ENCODE data around the gene KDM2B.

Gene KDM2B

GRCh38 chr12:121514184-121514742 lies 66.6 kb downstream of the KDM2B start:
- Mint-ChIP-seq H3K4me3 (no peak overlapping the region), H3K36me3 (peaks cover 2% of the 10 kb centered on the region), H3K27me3 (no peaks in the 10 kb centered on the region), H3K4me1 (ENCODE audit: low read depth) (peaks cover 13% of the 10 kb centered on the region), H3K27ac (peak overlapping the region; percentile 73), H3K9me3 (ENCODE audit: low read depth) (no peaks in the 10 kb centered on the region)

GRCh38 chr12:121513464-121514183 lies 67.2 kb downstream of the KDM2B start:
- no peak overlapping the region for H3K4me3 Mint-ChIP-seq
- H3K9me3 Mint-ChIP-seq (ENCODE audit: low read depth), result no peaks in the 10 kb centered on the region
- H3K36me3 Mint-ChIP-seq, result peaks cover 2% of the 10 kb centered on the region
- peak overlapping the region; percentile 73 for H3K27ac Mint-ChIP-seq
- peaks cover 13% of the 10 kb centered on the region for H3K4me1 Mint-ChIP-seq (ENCODE audit: low read depth)
- H3K27me3 Mint-ChIP-seq, result no peaks in the 10 kb centered on the region

DNA sequence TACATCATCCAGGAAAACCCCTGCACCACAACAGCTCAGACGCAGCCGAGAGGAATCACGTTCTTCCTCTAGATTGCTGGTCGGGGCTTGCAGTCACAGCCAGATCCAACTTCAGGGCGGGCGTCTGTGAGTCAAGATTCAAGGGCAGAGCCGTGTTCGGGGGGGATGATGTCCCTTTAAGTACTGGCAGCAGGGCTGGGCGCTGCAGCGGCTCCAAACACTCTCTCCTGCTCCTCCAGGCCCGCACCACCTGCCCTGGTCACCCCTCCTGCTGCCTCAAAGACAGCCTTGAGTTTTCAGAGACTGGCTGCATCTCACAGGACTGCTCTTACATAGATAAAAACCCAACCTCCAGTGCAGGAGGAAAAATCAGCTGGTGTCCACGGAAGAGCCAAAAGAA lies 68.3 kb downstream of the KDM2B start:
- Mint-ChIP-seq H3K9me3 (ENCODE audit: low read depth) (no peaks in the 10 kb centered on the region), H3K27me3 (no peaks in the 10 kb centered on the region), H3K4me3 (no peak overlapping the region), H3K36me3 (peaks cover 2% of the 10 kb centered on the region), H3K27ac (no peak overlapping the region), H3K4me1 (ENCODE audit: low read depth) (peaks cover 13% of the 10 kb centered on the region)

GRCh38 chr12:121511916-121512315 lies 68.9 kb downstream of the KDM2B start:
- no peaks in the 10 kb centered on the region for H3K27me3 Mint-ChIP-seq
- peaks cover 2% of the 10 kb centered on the region for H3K36me3 Mint-ChIP-seq
- H3K4me1 Mint-ChIP-seq (ENCODE audit: low read depth), result peaks cover 13% of the 10 kb centered on the region
- no peak overlapping the region for H3K27ac Mint-ChIP-seq
- H3K4me3 Mint-ChIP-seq, result no peak overlapping the region
- no peaks in the 10 kb centered on the region for H3K9me3 Mint-ChIP-seq (ENCODE audit: low read depth)

DNA sequence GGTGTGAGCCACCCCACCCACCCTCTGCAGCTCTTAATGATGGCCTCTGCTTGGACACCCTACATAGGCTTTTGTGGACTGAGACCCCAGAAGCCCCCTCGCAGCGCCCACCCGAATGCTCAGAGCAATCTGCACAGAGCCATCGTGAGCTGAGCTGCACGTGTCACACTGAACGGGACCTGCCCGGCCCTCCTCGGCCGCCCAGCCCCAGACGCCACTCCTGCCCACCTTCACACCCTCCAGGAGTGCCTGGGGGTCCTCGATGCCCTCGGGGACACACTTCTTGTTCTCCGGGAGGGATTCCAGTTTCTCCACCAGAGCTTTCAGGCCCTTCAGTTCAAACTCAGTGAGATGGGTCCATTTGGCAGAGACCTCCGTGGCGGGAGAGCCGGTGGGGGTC lies 71.5 kb downstream of the KDM2B start:
- H3K36me3 Mint-ChIP-seq, result peaks cover 2% of the 10 kb centered on the region
- no peaks in the 10 kb centered on the region for H3K9me3 Mint-ChIP-seq (ENCODE audit: low read depth)
- H3K27me3 Mint-ChIP-seq, result no peaks in the 10 kb centered on the region
- H3K4me3 Mint-ChIP-seq, result no peak overlapping the region
- peaks cover 4% of the 10 kb centered on the region for H3K4me1 Mint-ChIP-seq (ENCODE audit: low read depth)
- no peak overlapping the region for H3K27ac Mint-ChIP-seq

DNA sequence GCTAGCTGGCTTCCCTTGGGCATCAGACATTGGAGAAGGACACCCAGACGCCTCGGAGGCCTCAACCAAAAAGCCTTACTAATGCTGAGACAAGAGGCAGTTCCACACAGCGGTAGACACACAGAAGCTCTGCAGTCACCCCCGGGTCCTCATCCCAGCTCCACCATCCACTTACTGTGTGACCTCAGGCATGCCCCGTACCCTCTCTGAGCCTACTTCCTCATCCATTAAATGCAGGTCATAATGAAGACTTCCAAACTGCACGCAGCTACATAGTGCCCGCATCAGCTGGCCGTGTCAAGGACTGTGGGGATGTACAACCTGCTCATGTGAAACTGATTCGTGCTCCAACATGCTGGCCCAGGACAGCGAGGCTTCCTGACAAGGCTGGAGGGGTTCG lies 72.3 kb downstream of the KDM2B start:
- peaks cover 2% of the 10 kb centered on the region for H3K36me3 Mint-ChIP-seq
- no peak overlapping the region for H3K27ac Mint-ChIP-seq
- no peaks in the 10 kb centered on the region for H3K4me1 Mint-ChIP-seq (ENCODE audit: low read depth)
- no peaks in the 10 kb centered on the region for H3K27me3 Mint-ChIP-seq
- H3K4me3 Mint-ChIP-seq, result no peak overlapping the region
- H3K9me3 Mint-ChIP-seq (ENCODE audit: low read depth), result no peaks in the 10 kb centered on the region

DNA sequence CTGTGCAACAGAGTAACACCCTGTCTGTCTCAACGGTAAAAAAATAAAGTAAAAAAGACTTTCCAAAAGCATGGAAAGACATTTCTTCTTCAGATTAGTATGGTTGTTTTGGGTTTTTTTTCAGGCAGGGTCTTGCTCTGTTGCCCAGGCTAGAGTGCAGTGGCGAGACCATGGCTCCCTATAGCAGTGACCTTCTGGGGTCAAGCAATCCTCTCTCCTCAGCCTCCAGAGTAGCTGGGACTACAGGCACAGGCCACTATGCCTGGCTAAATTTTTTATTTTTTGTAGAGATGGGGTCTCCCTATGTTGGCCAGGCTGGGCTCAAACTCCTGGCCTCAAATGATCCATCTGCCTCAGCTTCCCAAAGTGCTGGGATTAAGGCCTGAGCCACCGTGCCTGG lies 72.8 kb downstream of the KDM2B start:
- H3K36me3 Mint-ChIP-seq, result no peaks in the 10 kb centered on the region
- H3K27me3 Mint-ChIP-seq, result no peaks in the 10 kb centered on the region
- H3K4me1 Mint-ChIP-seq (ENCODE audit: low read depth), result peaks cover 4% of the 10 kb centered on the region
- H3K4me3 Mint-ChIP-seq, result no peak overlapping the region
- H3K9me3 Mint-ChIP-seq (ENCODE audit: low read depth), result no peaks in the 10 kb centered on the region
- H3K27ac Mint-ChIP-seq, result no peak overlapping the region

DNA sequence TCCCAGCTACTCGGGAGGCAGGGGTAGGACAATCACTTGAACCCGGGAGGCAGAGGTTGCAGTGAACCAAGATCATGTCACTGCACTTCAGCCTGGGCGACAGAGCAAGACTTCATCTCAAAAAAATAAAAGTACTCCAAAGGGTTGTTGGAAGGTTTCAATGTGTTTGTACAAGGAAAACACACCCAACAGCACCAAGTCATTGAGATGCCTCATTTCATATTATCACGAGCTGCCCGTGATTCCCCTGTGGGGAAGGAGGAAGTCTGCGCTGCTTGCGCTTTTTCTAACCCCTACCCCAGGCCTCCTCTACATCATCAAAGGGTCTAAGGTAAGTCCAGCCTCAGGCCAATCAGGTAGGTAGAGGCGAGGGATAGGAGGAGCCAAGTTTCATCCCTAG lies 73.6 kb downstream of the KDM2B start:
- H3K4me3 Mint-ChIP-seq, result no peak overlapping the region
- no peak overlapping the region for H3K27ac Mint-ChIP-seq

DNA sequence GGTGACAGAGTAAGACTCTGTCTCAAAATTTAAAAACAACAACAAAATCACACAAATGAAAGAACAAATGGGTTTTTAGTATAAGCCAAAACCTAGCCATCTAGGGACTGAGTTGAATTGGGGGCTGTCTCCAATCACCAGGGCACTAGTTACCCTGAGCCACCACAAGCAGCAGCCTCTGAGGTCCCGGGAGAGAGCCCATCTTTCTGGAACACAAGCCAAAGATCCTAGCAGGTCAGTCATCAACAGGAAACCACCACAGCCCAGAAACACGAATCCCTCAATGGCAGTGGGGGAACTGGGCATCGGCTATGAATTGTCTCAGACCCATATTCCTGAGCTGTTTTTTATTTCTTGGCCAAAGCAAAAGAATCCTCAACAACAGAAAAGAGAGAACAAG lies 75.3 kb downstream of the KDM2B start:
- peaks cover 5% of the 10 kb centered on the region for H3K4me1 Mint-ChIP-seq (ENCODE audit: low read depth)
- peak overlapping the region; percentile 72 for H3K27ac Mint-ChIP-seq
- no peaks in the 10 kb centered on the region for H3K27me3 Mint-ChIP-seq
- no peaks in the 10 kb centered on the region for H3K36me3 Mint-ChIP-seq
- no peak overlapping the region for H3K4me3 Mint-ChIP-seq
- no peaks in the 10 kb centered on the region for H3K9me3 Mint-ChIP-seq (ENCODE audit: low read depth)

More for the DNA sequence above, 73.6 kb downstream of the KDM2B start:
- no peaks in the 10 kb centered on the region for H3K27me3 Mint-ChIP-seq
- peaks cover 5% of the 10 kb centered on the region for H3K4me1 Mint-ChIP-seq (ENCODE audit: low read depth)
- H3K36me3 Mint-ChIP-seq, result no peaks in the 10 kb centered on the region
- no peaks in the 10 kb centered on the region for H3K9me3 Mint-ChIP-seq (ENCODE audit: low read depth)

DNA sequence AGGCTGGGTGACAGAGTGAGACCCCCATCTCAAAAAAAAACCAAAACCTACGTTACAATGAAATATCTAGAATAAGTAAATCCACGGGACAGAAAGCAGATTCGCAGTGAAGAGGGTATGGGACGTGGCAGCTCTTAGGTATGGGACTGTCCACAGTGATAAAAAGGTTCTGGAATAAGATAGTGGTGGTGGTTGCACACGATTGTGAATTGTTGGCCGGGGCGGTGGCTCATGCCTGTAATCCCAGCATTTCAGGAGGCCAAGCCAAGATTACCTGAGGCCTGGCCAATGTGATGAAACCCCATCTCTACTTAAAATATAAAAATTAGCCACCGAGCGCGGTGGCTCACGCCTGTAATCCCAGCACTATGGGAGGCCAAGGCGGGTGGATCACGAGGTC lies 76.3 kb downstream of the KDM2B start:
- H3K36me3 Mint-ChIP-seq, result no peaks in the 10 kb centered on the region
- no peaks in the 10 kb centered on the region for H3K27me3 Mint-ChIP-seq
- H3K4me3 Mint-ChIP-seq, result no peak overlapping the region
- peaks cover 7% of the 10 kb centered on the region for H3K4me1 Mint-ChIP-seq (ENCODE audit: low read depth)
- H3K9me3 Mint-ChIP-seq (ENCODE audit: low read depth), result no peaks in the 10 kb centered on the region
- no peak overlapping the region for H3K27ac Mint-ChIP-seq

DNA sequence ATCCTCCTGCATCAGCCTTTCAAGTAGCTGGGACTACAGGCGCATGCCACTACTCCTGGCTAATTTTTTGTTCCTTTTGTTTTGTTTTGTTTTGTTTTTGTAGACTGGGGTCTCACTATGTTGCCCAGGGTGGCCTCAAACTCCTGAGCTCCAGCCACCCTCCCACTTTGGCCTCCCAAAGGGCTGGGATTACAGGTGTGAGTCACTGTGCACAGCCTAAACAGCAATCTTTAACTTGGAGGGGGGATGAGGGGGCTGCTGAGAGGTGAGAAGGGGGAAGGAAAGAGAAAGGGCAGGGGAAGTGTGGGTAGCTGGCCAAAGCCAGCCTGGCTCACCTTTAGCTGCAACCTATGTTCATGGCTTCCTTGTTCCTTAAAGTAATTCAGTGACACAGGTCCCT lies 77.4 kb downstream of the KDM2B start:
- H3K36me3 Mint-ChIP-seq, result no peaks in the 10 kb centered on the region
- no peak overlapping the region for H3K4me3 Mint-ChIP-seq
- peaks cover 7% of the 10 kb centered on the region for H3K4me1 Mint-ChIP-seq (ENCODE audit: low read depth)
- H3K27me3 Mint-ChIP-seq, result no peaks in the 10 kb centered on the region
- no peak overlapping the region for H3K27ac Mint-ChIP-seq
- no peaks in the 10 kb centered on the region for H3K9me3 Mint-ChIP-seq (ENCODE audit: low read depth)

- no peak overlapping the region for H3K4me3 Mint-ChIP-seq
- no peaks in the 10 kb centered on the region for H3K36me3 Mint-ChIP-seq
- no peak overlapping the region for H3K27ac Mint-ChIP-seq
- H3K9me3 Mint-ChIP-seq (ENCODE audit: low read depth), result no peaks in the 10 kb centered on the region
- peaks cover 9% of the 10 kb centered on the region for H3K4me1 Mint-ChIP-seq (ENCODE audit: low read depth)
- H3K27me3 Mint-ChIP-seq, result no peaks in the 10 kb centered on the region
Measured at GRCh38 chr12:121501946-121502345, 78.9 kb downstream of the KDM2B start.

GRCh38 chr12:121499929-121500793 lies 80.7 kb downstream of the KDM2B start:
- peaks cover 11% of the 10 kb centered on the region for H3K4me1 Mint-ChIP-seq (ENCODE audit: low read depth)
- H3K36me3 Mint-ChIP-seq, result no peaks in the 10 kb centered on the region
- H3K4me3 Mint-ChIP-seq, result no peak overlapping the region
- H3K9me3 Mint-ChIP-seq (ENCODE audit: low read depth), result no peaks in the 10 kb centered on the region
- no peak overlapping the region for H3K27ac Mint-ChIP-seq
- H3K27me3 Mint-ChIP-seq, result no peaks in the 10 kb centered on the region

DNA sequence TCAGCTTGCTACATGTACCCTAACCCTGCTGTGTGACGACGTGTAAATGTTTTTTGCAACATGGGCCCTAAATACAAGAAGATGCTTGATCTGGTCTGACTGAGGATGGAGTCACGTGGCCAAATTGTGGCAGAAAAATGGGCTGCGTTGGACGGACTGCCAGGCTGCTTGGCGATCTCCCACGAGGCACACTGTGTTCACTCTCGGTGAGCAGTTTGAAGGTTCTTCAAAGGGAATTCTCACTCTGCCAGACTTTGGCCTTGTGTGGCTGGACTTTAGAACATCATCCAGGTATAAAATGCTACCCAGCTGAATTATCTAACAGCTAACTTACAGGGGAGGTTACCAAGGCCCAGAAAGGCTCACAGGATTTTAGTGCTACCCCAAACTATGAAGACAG lies 85.1 kb downstream of the KDM2B start:
- Mint-ChIP-seq H3K4me3 (no peak overlapping the region), H3K27ac (no peak overlapping the region), H3K9me3 (ENCODE audit: low read depth) (no peaks in the 10 kb centered on the region), H3K4me1 (ENCODE audit: low read depth) (peaks cover 15% of the 10 kb centered on the region), H3K27me3 (no peaks in the 10 kb centered on the region), H3K36me3 (peaks cover 2% of the 10 kb centered on the region)

GRCh38 chr12:121494093-121494787 lies 86.6 kb downstream of the KDM2B start:
- Mint-ChIP-seq H3K27ac (no peak overlapping the region), H3K27me3 (no peaks in the 10 kb centered on the region), H3K4me1 (ENCODE audit: low read depth) (peaks cover 18% of the 10 kb centered on the region), H3K36me3 (peaks cover 2% of the 10 kb centered on the region), H3K4me3 (no peak overlapping the region), H3K9me3 (ENCODE audit: low read depth) (no peaks in the 10 kb centered on the region)
